Prostate gland (tissue), 2 donors: ENCODE data around the gene C1QTNF1. TPM values are rescaled to one million over a fixed set of nuclear protein-coding genes. Genes with fewer than 3 reads are reported as not detected.

ENCODE experiments used
- DNase-seq: peaks from one replicate; pipeline ENCODE4 v3.0.0-alpha.2; 2019; ENCODE audit warnings: low spot score
- H3K27ac ChIP-seq, 2 donors: fragments of 200-600 bp; sonication (generic); 2 replicates each; pipeline ENCODE4 v1.5.1; 2017 to 2019
- H3K27me3 ChIP-seq: fragments of 200-600 bp; sonication (generic); replicated peaks from 2 replicates; pipeline ENCODE4 v1.5.1; 2019; ENCODE audit not compliant: insufficient read depth
- H3K36me3 ChIP-seq, 2 donors: fragments of 200-600 bp; sonication (generic); 1 replicate in 1 of 2; 2 replicates in 1 of 2; pipeline versions ENCODE4 v1.5.1 to v1.8.1; 2017 to 2019
- H3K4me1 ChIP-seq: fragments of 200-600 bp; sonication (generic); replicated peaks from 2 replicates; pipeline ENCODE4 v1.5.1; 2019
- H3K4me3 ChIP-seq, 2 donors: fragments of 200-600 bp; sonication (generic); 2 replicates each; pipeline ENCODE4 v1.5.1; 2017 to 2019
- H3K9me3 ChIP-seq: fragments of 200-600 bp; sonication (generic); 2 replicates; pipeline ENCODE4 v1.5.1; 2017
- CTCF ChIP-seq, 4 experiments: fragments of 200-600 bp in 2 of 4; fragments of 450-650 bp in 2 of 4; sonication (generic) in 2 of 4; IDR thresholded peaks; 1 replicate in 3 of 4; 2 replicates in 1 of 4; pipeline ENCODE4 v1.5.1; 2016 to 2019; ENCODE audit warnings: antibody characterized with exemption in 4 of 4, mild to moderate bottlenecking in 2 of 4, moderate library complexity in 2 of 4
- POLR2A ChIP-seq: fragments of 450-650 bp; IDR thresholded peaks from one replicate; pipeline ENCODE4 v1.6.1; 2016; ENCODE audit warnings: antibody characterized with exemption, mild to moderate bottlenecking
- POLR2AphosphoS5 ChIP-seq: sonication (generic); formaldehyde crosslinking; IDR thresholded peaks from one replicate; pipeline ENCODE4 v1.6.1; 2017; ENCODE audit warnings: antibody characterized with exemption
- WGBS: methylation state at CpG from one replicate; pipeline ENCODE4 v1.1.5; 2018; 5-methylcytosine and 5-hydroxymethylcytosine counted together
- intact Hi-C: fragments of 100-400 bp; cut with DNase I; formaldehyde crosslinking; loops from one replicate; pipeline ENCODE4 v1.14.2; 2022
- total RNA-seq, 2 donors: library from RNA; depleted of rRNA; stranded (reverse); fragments of >200 nt; gene quantifications; one replicate each; pipeline ENCODE4 v1.1.0, GENCODE V29; 2016

C1QTNF1 gene
- total RNA-seq, 2 donors from 2014 or later = 16.3 to 57.9 TPM

GRCh38 chr17:79038545-79039135, 14.7 kb downstream of the C1QTNF1 start:
- intact Hi-C loops = no loop called here
- no peak for DNase-seq
- 72% methylated on average over 8 of the region's 8 CpGs for WGBS
- Histone ChIP-seq H3K4me3 (no peak overlapping the region), H3K9me3 (no peaks in the 10 kb centered on the region), H3K4me1 (peaks cover 7% of the 10 kb centered on the region), H3K36me3 (no peaks in the 10 kb centered on the region), H3K27ac (no peak overlapping the region), H3K27me3 (no peaks in the 10 kb centered on the region)
- TF ChIP-seq POLR2AphosphoS5 = no peak
- TF ChIP-seq CTCF (IDR thresholded peaks at IDR 0.05) = no peak
- TF ChIP-seq POLR2A = no peak

- Histone ChIP-seq H3K36me3 (no peaks in the 10 kb centered on the region), H3K4me3 (no peak overlapping the region), H3K9me3 (no peaks in the 10 kb centered on the region), H3K27me3 (no peaks in the 10 kb centered on the region), H3K27ac (no peak overlapping the region), H3K4me1 (peaks cover 2% of the 10 kb centered on the region)
- TF ChIP-seq CTCF (IDR thresholded peaks at IDR 0.05) (no peak), POLR2A (no peak), POLR2AphosphoS5 (no peak)
- no peak for DNase-seq
- intact Hi-C loops = no loop called here
- 96% methylated on average over 8 of the region's 8 CpGs for WGBS
Observed at GRCh38 chr17:79039171-79039570, 15.2 kb downstream of the C1QTNF1 start.

GRCh38 chr17:79039886-79040285, 15.9 kb downstream of the C1QTNF1 start:
- H3K4me1 ChIP-seq = no peaks in the 10 kb centered on the region
- no peaks in the 10 kb centered on the region for H3K36me3 ChIP-seq
- no peak overlapping the region for H3K27ac ChIP-seq
- no peaks in the 10 kb centered on the region for H3K9me3 ChIP-seq
- intact Hi-C loops = no loop called here
- WGBS = 95% methylated on average over 6 of the region's 6 CpGs
- no peak overlapping the region for H3K4me3 ChIP-seq
- no peak for TF ChIP-seq POLR2A
- TF ChIP-seq POLR2AphosphoS5 = no peak
- no peak for TF ChIP-seq CTCF (IDR thresholded peaks at IDR 0.05)
- DNase-seq = no peak
- H3K27me3 ChIP-seq = no peaks in the 10 kb centered on the region

GRCh38 chr17:79041041-79041570, 17.1 kb downstream of the C1QTNF1 start:
- no peak overlapping the region for H3K4me3 ChIP-seq
- no peak overlapping the region for H3K27ac ChIP-seq
- H3K4me1 ChIP-seq = no peaks in the 10 kb centered on the region
- no peaks in the 10 kb centered on the region for H3K9me3 ChIP-seq
- DNase-seq = no peak
- H3K36me3 ChIP-seq = no peaks in the 10 kb centered on the region
- intact Hi-C loops = no loop called here
- TF ChIP-seq POLR2AphosphoS5 (no peak), CTCF (IDR thresholded peaks at IDR 0.05) (no peak), POLR2A (no peak)
- H3K27me3 ChIP-seq = no peaks in the 10 kb centered on the region
- 93% methylated on average over 13 of the region's 13 CpGs for WGBS

GRCh38 chr17:79041723-79042420, 17.9 kb downstream of the C1QTNF1 start:
- H3K27ac ChIP-seq = no peak overlapping the region
- no peaks in the 10 kb centered on the region for H3K27me3 ChIP-seq
- H3K4me1 ChIP-seq = no peaks in the 10 kb centered on the region
- DNase-seq = no peak
- no peak for TF ChIP-seq POLR2AphosphoS5
- no peak for TF ChIP-seq POLR2A
- no peak for TF ChIP-seq CTCF (IDR thresholded peaks at IDR 0.05)
- intact Hi-C loops = no loop called here
- H3K9me3 ChIP-seq = no peaks in the 10 kb centered on the region
- no peak overlapping the region for H3K4me3 ChIP-seq
- H3K36me3 ChIP-seq = no peaks in the 10 kb centered on the region
- 86% methylated on average over 29 of the region's 29 CpGs for WGBS
